Head of caudate nucleus (tissue), 42 donors: ENCODE measurements around the gene RHOG.

Experiments
- DNase-seq, 42 donors: peaks; one replicate each; pipeline versions ENCODE4 v3.0.0 to v3.0.0-alpha.2; 2020 to 2021; ENCODE audit warnings: mixed read lengths in 7 of 42
- intact Hi-C: fragments of 100-400 bp; cut with DNase I; formaldehyde crosslinking; loops from one replicate; pipeline ENCODE4 v1.15.0; 2022

Gene RHOG

DNA sequence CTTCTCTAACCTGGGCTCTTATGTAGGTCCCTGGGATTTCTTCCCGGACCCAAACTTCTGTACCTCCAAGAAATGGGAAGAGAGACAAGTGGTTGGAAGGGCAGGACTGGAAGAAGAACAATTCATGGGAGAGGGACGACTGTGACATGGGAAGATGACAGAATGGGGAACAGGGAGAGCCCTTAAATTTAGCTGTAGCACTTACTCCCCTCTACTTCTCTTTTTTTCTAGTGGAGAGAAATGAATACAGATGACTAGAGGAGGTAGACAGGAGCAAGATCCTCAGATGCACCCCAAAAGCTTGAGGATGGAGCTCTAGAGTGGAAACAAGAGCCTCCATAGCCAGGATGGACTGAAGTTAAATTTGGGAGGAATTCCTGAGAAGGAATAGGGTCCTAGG is 2.3 kb downstream of the RHOG start:
- intact Hi-C loops = no loop called here
- no peak for DNase-seq

GRCh38 chr11:3837793-3838192 is 3.0 kb downstream of the RHOG start:
- intact Hi-C loops = no loop called here
- peak in 28 of 42 donors; percentile 30 to 76 (median 56) for DNase-seq

DNA sequence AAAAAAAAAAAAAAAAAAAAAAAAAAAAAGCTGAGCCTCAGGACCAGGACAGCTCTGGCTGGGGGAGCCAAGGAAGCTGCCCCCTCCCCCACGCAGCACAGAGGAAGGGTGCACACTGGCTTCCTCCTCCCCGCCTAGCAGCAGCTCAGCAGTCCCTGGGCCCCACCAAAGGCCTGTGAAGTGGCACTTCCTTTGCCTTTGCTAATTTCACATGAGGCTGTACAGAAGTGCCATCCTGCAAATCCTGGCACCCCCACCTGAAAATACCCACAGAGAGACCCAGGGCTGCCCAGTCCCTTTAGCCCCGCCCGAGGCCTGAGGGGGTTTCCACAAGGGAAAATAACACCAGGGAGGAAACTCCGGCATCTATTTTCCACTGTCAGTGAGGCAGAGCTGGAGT is 3.9 kb downstream of the RHOG start:
- peak in 19 of 42 donors; percentile 29 to 71 (median 47) for DNase-seq
- intact Hi-C loops = no loop called here

DNA sequence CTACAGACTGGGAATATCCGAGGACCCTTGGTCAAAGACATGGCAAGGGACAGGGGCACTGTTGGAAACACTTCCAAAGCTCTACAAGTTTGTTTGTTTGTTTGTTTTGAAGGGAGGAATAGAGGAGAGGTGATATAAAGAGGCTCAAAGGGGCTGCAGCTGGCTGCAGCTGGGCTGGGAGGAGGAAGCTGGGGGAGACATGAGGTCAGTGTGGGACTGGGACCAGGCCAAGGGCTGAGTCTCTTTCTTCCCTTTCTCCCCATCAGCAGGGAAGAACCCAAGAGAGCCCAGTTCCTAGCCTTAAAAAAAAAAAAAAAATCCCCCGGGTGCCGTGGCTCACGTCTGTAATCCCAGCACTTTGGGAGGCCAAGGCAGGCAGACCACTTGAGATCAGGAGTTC is 5.0 kb downstream of the RHOG start:
- intact Hi-C loops = no loop called here
- peak in 35 of 42 donors; percentile 31 to 82 (median 64) for DNase-seq

DNA sequence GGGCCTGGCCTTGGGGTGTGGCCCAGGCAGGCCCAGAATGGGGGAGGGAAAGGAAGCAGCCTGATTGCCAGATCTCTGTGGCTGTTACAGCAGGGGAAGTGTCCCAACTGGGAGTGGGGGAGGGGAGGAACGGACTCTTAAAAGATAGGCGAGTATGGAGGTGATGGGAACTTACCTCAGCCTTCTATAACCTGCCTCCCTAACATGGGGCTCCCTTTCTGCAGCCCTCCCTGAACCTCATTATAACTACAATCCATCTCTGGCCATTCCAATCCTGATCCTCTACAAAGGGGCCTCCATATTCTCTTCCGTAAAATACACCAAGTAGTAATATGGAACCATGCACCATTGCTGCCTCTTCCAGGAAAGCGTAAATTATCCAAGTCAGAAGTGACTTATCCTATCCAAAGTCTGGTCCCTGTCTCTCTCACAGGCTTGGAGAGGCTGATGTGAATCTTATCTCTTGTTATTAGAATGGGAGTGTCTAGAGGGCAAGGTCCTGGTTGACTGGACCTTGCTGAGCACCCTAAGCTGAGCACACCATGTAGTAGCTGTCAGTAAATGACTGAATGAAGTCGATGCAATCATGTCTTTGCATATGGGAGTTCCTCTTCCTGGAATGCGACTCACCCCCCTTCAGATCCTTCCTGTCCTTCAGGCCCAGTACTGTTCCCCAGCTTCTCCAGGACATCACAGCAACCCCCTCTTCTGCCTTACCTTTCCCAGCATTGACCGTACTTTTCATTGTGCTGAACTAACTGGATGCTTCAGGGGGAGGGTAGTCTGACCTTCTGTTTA is 5.9 kb downstream of the RHOG start:
- intact Hi-C loops = no loop called here
- DNase-seq = peak in 25 of 42 donors; percentile 25 to 74 (median 55)

GRCh38 chr11:3834349-3834663 is 6.5 kb downstream of the RHOG start:
- DNase-seq = no peak
- intact Hi-C loops = no loop called here

GRCh38 chr11:3833449-3833848 is 7.3 kb downstream of the RHOG start:
- DNase-seq = no peak
- intact Hi-C loops = no loop called here

GRCh38 chr11:3832816-3833215 is 7.9 kb downstream of the RHOG start:
- intact Hi-C loops = no loop called here
- no peak for DNase-seq

- intact Hi-C loops = no loop called here
- DNase-seq = peak in 2 of 42 donors; percentile 25 to 42
Measured at GRCh38 chr11:3831378-3832239, 9.2 kb downstream of the RHOG start.

GRCh38 chr11:3830730-3831129 is 10.0 kb downstream of the RHOG start:
- DNase-seq = no peak
- intact Hi-C loops = no loop called here

- no peak for DNase-seq
- intact Hi-C loops = no loop called here
Measured at GRCh38 chr11:3830088-3830487, 10.7 kb downstream of the RHOG start.

DNA sequence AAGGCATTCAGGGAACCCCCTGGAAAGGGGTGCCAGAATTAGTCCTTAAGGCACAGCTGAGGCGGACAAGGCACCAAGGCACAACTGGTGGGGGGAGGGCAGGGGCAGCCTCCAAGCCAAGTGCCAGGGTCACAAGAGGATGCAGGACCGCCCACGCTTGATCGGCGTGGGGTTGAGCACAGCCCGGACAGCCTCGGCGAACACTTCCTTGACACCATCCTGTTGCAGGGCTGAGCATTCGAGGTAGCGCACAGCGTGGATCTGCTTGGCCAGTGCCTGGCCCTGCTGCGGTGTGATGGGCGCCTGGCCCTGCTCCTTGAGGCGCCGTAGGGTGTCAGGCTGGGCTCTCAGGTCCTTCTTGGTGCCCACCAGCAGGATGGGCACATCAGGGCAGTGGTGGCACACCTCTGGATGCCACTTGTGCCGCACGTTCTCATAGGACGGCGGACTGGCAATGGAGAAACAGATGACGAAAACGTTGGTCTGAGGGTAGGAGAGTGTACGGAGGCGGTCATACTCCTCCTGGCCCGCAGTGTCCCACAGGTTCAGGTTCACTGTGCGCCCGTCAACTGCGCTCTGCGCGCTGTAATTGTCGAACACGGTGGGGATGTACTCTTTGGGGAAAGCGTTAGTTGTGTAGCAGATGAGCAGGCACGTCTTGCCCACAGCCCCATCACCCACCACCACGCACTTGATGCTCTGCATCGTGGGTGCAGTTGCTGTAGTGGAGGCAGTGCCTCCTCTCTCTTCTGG is 13.1 kb downstream of the RHOG start:
- intact Hi-C loops = loop anchor here (2.0 kb wide), 1 partner anchor 13 kb away; the partner anchor contains the start of gene RHOG
- peak in 30 of 42 donors; percentile 28 to 80 (median 55) for DNase-seq

- intact Hi-C loops = loop anchor here (2.0 kb wide), 1 partner anchor 14 kb away; the partner anchor contains the start of gene RHOG
- peak; percentile 57 to 95 (median 84) for DNase-seq
Measured at GRCh38 chr11:3826721-3827120, 14.0 kb downstream of the RHOG start.

DNA sequence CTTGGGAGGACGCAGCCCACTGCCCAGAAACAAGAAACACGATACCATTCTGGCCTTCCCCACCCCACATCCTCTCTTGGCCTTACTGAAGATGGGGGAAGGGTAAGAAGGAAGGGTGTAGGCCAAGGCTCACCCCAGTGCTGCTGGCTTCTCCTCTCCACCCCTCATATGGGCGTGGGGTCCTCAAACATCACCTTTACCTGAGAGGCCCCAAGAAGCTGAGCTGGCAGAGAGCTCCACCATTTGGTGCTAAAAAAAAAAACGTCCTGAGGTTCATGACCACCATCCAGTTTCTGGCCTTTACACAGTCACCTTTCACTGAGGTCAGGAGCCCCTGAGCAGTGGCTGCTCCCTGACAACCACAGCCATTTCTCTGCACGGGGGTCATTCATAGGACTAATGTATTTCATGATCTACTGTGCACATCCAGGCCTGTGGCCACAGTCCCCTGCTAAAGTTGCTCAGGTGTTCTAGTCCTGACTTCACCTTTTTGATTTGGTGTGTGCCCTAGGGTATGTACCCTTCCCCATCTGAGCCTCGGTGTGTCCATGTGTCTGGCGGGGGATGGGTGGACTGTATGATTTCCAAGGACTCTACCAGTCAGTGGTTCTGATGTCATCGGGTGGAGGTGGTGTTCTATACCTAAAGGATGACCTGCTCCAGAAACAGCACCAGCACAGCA is 15.1 kb downstream of the RHOG start:
- DNase-seq = peak in 1 of 42 donors; percentile 10
- intact Hi-C loops = loop anchor here (2.0 kb wide), 1 partner anchor 15 kb away; the partner anchor contains the start of gene RHOG

DNA sequence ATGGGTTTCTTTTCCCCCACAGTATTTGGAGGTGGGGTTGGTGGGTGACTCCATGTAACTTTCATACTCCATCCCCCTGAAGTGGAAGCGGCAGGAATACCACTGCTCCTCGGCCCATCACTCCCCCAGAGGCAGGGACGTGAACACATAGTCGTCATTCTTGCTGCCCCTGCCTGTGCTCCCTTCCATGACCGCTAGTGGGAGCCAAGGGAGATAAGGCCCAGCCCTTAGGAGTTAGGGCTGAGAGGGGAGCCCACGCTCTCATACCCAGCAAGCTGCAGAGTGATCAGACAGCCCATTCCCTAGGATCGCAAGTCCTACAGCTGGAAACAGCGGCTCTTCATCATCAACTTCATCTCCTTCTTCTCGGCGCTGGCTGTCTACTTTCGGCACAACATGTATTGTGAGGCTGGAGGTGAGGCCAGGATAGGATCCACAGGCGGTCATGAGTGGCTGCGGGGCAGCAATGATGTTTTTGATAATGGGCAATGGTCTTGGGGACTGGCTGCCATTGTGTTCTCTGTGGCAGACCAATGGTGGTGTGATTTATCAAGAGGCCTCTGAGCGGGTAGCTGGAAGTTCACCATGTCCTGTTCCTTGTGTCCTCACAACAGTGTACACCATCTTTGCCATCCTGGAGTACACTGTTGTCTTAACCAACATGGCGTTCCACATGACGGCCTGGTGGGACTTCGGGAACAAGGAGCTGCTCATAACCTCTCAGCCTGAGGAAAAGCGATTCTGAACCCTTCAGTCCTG is 15.9 kb downstream of the RHOG start:
- intact Hi-C loops = no loop called here
- peak in 41 of 42 donors; percentile 36 to 89 (median 73) for DNase-seq

- no peak for DNase-seq
- intact Hi-C loops = no loop called here
Measured at GRCh38 chr11:3823762-3824506, 16.8 kb downstream of the RHOG start.

GRCh38 chr11:3823303-3823702 is 17.5 kb downstream of the RHOG start:
- intact Hi-C loops = no loop called here

More at GRCh38 chr11:3823303-3823702, 17.5 kb downstream of the RHOG start:
- DNase-seq = peak in 1 of 42 donors; percentile 60
